IMR-90 (cell line): Measurements from ENCODE around the gene IKZF3. TPM values are rescaled to one million over a fixed set of nuclear protein-coding genes. Genes with fewer than 3 reads are reported as not detected.

Experiments used
- ATAC-seq: fragments of 200-7000 bp; cut with Tn5 transposase; 2 replicates; pipeline ENCODE4 v1.9.1; 2020; ENCODE audit warnings: low read depth, mild to moderate bottlenecking, moderate library complexity
- BruUV-seq: library from RNA; stranded (reverse); fragments of 400-500 nt; replicated peaks from 2 replicates; lab custom pipeline; 2021; lab: Mats Ljungman, UMichigan
- CTCF ChIA-PET: fragments of 300-600 bp; formaldehyde crosslinking; extraction: SDS; loops from one replicate; lab custom pipeline; 2021; ENCODE audit warnings: antibody characterized with exemption; lab: Yijun Ruan, JAX
- POLR2A ChIA-PET: fragments of 300-600 bp; sonication (Branson Sonifier 250); formaldehyde crosslinking; loops from one replicate; lab custom pipeline; 2022; ENCODE audit warnings: antibody characterized with exemption; ENCODE audit not compliant: unreplicated experiment; lab: Charles Lee
- DNase-seq: peaks from one replicate; pipeline ENCODE4 v3.0.0; 2013
- H2AFZ ChIP-seq: replicated peaks from 2 replicates; pipeline ENCODE3; 2013; ENCODE audit warnings: low read length, mild to moderate bottlenecking; ENCODE audit not compliant: poor library complexity
- H2AK5ac ChIP-seq: 2 replicates; pipeline ENCODE4 v1.6.1; 2013; ENCODE audit warnings: low read depth, low read length, inconsistent platforms
- H2AK9ac ChIP-seq: replicated peaks from 2 replicates; pipeline ENCODE3; 2013; ENCODE audit warnings: mild to moderate bottlenecking, low read depth, low read length, moderate library complexity; ENCODE audit not compliant: poor library complexity
- H2BK120ac ChIP-seq: 2 replicates; pipeline ENCODE4 v1.6.1; 2013; ENCODE audit warnings: low read depth, low read length, inconsistent platforms
- H2BK15ac ChIP-seq: 3 replicates; pipeline ENCODE4 v1.6.1; 2013; ENCODE audit warnings: low read depth, low read length, inconsistent platforms
- H2BK20ac ChIP-seq: 2 replicates; pipeline ENCODE4 v1.6.1; 2013; ENCODE audit warnings: low read depth, mild to moderate bottlenecking, inconsistent platforms, low read length, moderate library complexity
- H2BK5ac ChIP-seq: 2 replicates; pipeline ENCODE4 v1.6.1; 2013; ENCODE audit warnings: mild to moderate bottlenecking, low read depth, low read length, inconsistent platforms; ENCODE audit not compliant: poor library complexity, severe bottlenecking
- H3K14ac ChIP-seq: replicated peaks from 2 replicates; pipeline ENCODE4 v1.6.1; 2013; ENCODE audit warnings: low read depth, low read length, inconsistent platforms
- H3K18ac ChIP-seq: 2 replicates; pipeline ENCODE4 v1.6.1; 2013; ENCODE audit warnings: low read depth, low read length, control low read depth
- H3K23ac ChIP-seq: 2 replicates; pipeline ENCODE4 v1.6.1; 2013; ENCODE audit warnings: low read depth, low read length, inconsistent platforms
- H3K27ac ChIP-seq: 2 replicates; pipeline ENCODE4 v1.5.1; 2013; ENCODE audit warnings: mild to moderate bottlenecking, control low read depth, low read length; ENCODE audit not compliant: insufficient read depth
- H3K27me3 ChIP-seq: 2 replicates; pipeline ENCODE4 v1.6.1; 2013; ENCODE audit warnings: low read length; ENCODE audit not compliant: control insufficient read depth, insufficient read depth
- H3K36me3 ChIP-seq: 2 replicates; pipeline ENCODE4 v1.6.1; 2013; ENCODE audit warnings: low read length, mixed read lengths; ENCODE audit not compliant: control insufficient read depth, insufficient read depth
- H3K4ac ChIP-seq: 2 replicates; pipeline ENCODE4 v1.6.1; 2013; ENCODE audit warnings: low read depth, low read length, inconsistent platforms
- H3K4me1 ChIP-seq: 2 replicates; pipeline ENCODE4 v1.6.1; 2013; ENCODE audit warnings: low read length, mixed read lengths; ENCODE audit not compliant: control insufficient read depth, insufficient read depth
- H3K4me2 ChIP-seq: 2 replicates; pipeline ENCODE4 v1.6.1; 2013; ENCODE audit warnings: low read depth, mild to moderate bottlenecking, control low read depth, low read length, moderate library complexity
- H3K4me3 ChIP-seq: 2 replicates; pipeline ENCODE4 v1.5.1; 2013; ENCODE audit warnings: low read depth, mild to moderate bottlenecking, control low read depth, low read length, moderate library complexity; ENCODE audit not compliant: insufficient read depth
- H3K56ac ChIP-seq: 2 replicates; pipeline ENCODE4 v1.6.1; 2013; ENCODE audit warnings: low read length, inconsistent platforms; ENCODE audit not compliant: insufficient read depth; ENCODE audit errors: extremely low read depth
- H3K79me1 ChIP-seq, 2 experiments: 2 replicates each; pipeline ENCODE4 v1.6.1; 2013; ENCODE audit warnings: low read length in 2 of 2, inconsistent platforms in 1 of 2, low read depth in 1 of 2
- H3K9ac ChIP-seq: 2 replicates; pipeline ENCODE4 v1.6.1; 2013; ENCODE audit warnings: low read depth, low read length, control low read depth
- H3K9me1 ChIP-seq: 2 replicates; pipeline ENCODE4 v1.6.1; 2013; ENCODE audit warnings: low read length, inconsistent platforms; ENCODE audit not compliant: insufficient read depth
- H3K9me3 ChIP-seq: 2 replicates; pipeline ENCODE4 v1.6.1; 2013; ENCODE audit warnings: low read length; ENCODE audit not compliant: control insufficient read depth, insufficient read depth
- H4K20me1 ChIP-seq: 2 replicates; pipeline ENCODE4 v1.6.1; 2013; ENCODE audit warnings: low read length, inconsistent platforms; ENCODE audit not compliant: insufficient read depth
- H4K5ac ChIP-seq: 2 replicates; pipeline ENCODE4 v1.6.1; 2013; ENCODE audit warnings: mild to moderate bottlenecking, low read depth, low read length, control low read depth
- H4K8ac ChIP-seq, 2 experiments: 2 replicates each; pipeline ENCODE4 v1.6.1; 2013; ENCODE audit warnings: low read depth in 2 of 2, low read length in 2 of 2, control low read depth in 1 of 2, inconsistent platforms in 1 of 2
- H4K91ac ChIP-seq: 2 replicates; pipeline ENCODE4 v1.6.1; 2013; ENCODE audit warnings: low read depth, low read length, inconsistent platforms; ENCODE audit not compliant: insufficient read depth
- BHLHE40 ChIP-seq: fragments of 150-350 bp; IDR thresholded peaks from 2 replicates; pipeline ENCODE4 v1.6.1; 2016; ENCODE audit warnings: mild to moderate bottlenecking, low read depth, low read length
- FOS ChIP-seq: fragments of 150-350 bp; IDR thresholded peaks from 2 replicates; pipeline ENCODE4 v1.6.1; 2016; ENCODE audit warnings: low read depth, low read length
- MAZ ChIP-seq: IDR thresholded peaks from 2 replicates; pipeline ENCODE4 v1.6.1; 2012; ENCODE audit warnings: low read depth, mild to moderate bottlenecking, low read length, improper control_type of control experiment, moderate library complexity, borderline replicate concordance
- MXI1 ChIP-seq: IDR thresholded peaks from 2 replicates; pipeline ENCODE4 v1.6.1; 2012; ENCODE audit warnings: low read depth, mild to moderate bottlenecking, low read length, moderate library complexity, borderline replicate concordance
- NFE2L2 ChIP-seq: fragments of 150-350 bp; IDR thresholded peaks from 2 replicates; pipeline ENCODE4 v1.6.1; 2016; ENCODE audit warnings: low read depth, mild to moderate bottlenecking, low read length
- POLR2A ChIP-seq: IDR thresholded peaks from 2 replicates; pipeline ENCODE4 v1.6.1; 2012; ENCODE audit warnings: mild to moderate bottlenecking, low read depth, low read length
- RCOR1 ChIP-seq: IDR thresholded peaks from 2 replicates; pipeline ENCODE4 v1.6.1; 2012; ENCODE audit warnings: mild to moderate bottlenecking, low read length, improper control_type of control experiment; ENCODE audit not compliant: insufficient replicate concordance
- SMC3 ChIP-seq: fragments of 150-350 bp; IDR thresholded peaks from 2 replicates; pipeline ENCODE4 v1.6.1; 2016; ENCODE audit warnings: low read depth, mild to moderate bottlenecking, antibody characterized with exemption, low read length, moderate library complexity
- USF2 ChIP-seq: fragments of 150-350 bp; IDR thresholded peaks from 2 replicates; pipeline ENCODE4 v1.6.1; 2017; ENCODE audit warnings: mild to moderate bottlenecking, antibody characterized with exemption, low read length, low read depth
- WGBS, 2 experiments: methylation state at CpG; one replicate each; pipeline versions ENCODE4 v1.1.5 to v1.1.7; 2013; ENCODE audit warnings: missing lambda C conversion rate in 2 of 2; ENCODE audit not compliant: insufficient read length in 1 of 2; ENCODE audit errors: extremely low coverage in 2 of 2; 5-methylcytosine and 5-hydroxymethylcytosine counted together
- dilution Hi-C: fragments of 300-500 bp; cut with HindIII; formaldehyde crosslinking; loops from one replicate; pipeline ENCODE4 v1.14.3; 2018; ENCODE audit warnings: low sequenced_read_pairs; ENCODE audit not compliant: unreplicated experiment
- in situ Hi-C: fragments of 300-500 bp; cut with MboI; formaldehyde crosslinking; loops from 3 replicates; pipeline ENCODE4 v1.14.3; 2019; ENCODE audit warnings: low sequenced_read_pairs, inconsistent platforms, mixed read lengths
- intact Hi-C: fragments of 100-400 bp; cut with micrococcal nuclease; formaldehyde crosslinking; loops from 2 replicates; pipeline ENCODE4 v1.10.0; 2022
- polyA plus RNA-seq, 3 experiments: library from polyadenylated mRNA; depleted of rRNA; stranded (reverse); fragments of >200 nt; gene quantifications; 2 replicates each; pipeline ENCODE4 v1.2.3, GENCODE V29; 2012; ENCODE audit warnings: low replicate concordance in 1 of 3
- total RNA-seq: library from RNA; depleted of rRNA; stranded (reverse); fragments of >200 nt; gene quantifications from 2 replicates; pipeline ENCODE4 v1.2.3, GENCODE V29; 2012

Gene IKZF3
- total and polyA plus RNA-seq, 2 of the 4 experiments (the other 2 are of a cell fraction) = not detected

- no peak overlapping the region for H4K8ac ChIP-seq
- H2AK9ac ChIP-seq = no peak overlapping the region
- H3K4me3 ChIP-seq = no peak overlapping the region
- no peak overlapping the region for H4K5ac ChIP-seq
- dilution Hi-C loops (no loop called here), intact Hi-C loops (no loop called here), in situ Hi-C loops (no loop called here)
- no peaks in the 10 kb centered on the region for H3K4me1 ChIP-seq
- H3K18ac ChIP-seq = no peak overlapping the region
- BruUV-seq = no TSS peak
- H2BK5ac ChIP-seq = no peak overlapping the region
- H3K36me3 ChIP-seq = peaks cover 51% of the 10 kb centered on the region
- no peak overlapping the region for H3K27ac ChIP-seq
- H2BK120ac ChIP-seq = no peak overlapping the region
- H4K91ac ChIP-seq = no peak overlapping the region
- H3K27me3 ChIP-seq = no peaks in the 10 kb centered on the region
- no peak overlapping the region for H3K23ac ChIP-seq
- no peak for TF ChIP-seq NFE2L2
- no peak for TF ChIP-seq BHLHE40
- TF ChIP-seq POLR2A = no peak
- TF ChIP-seq FOS = no peak
- TF ChIP-seq RCOR1 = no peak
- TF ChIP-seq MAZ = no peak
- no peak for TF ChIP-seq SMC3
- no peak for TF ChIP-seq USF2
- TF ChIP-seq MXI1 = no peak
- H2AK5ac ChIP-seq = no peak overlapping the region
- no peak overlapping the region for H3K14ac ChIP-seq
- no peak overlapping the region for H3K4ac ChIP-seq
- no peaks in the 10 kb centered on the region for H4K20me1 ChIP-seq
- no peaks in the 10 kb centered on the region for H3K9me3 ChIP-seq
- H2BK20ac ChIP-seq = no peak overlapping the region
- no peaks in the 10 kb centered on the region for H3K79me1 ChIP-seq
- no peak for ATAC-seq
- no peak overlapping the region for H3K56ac ChIP-seq
- POLR2A ChIA-PET = no interaction called here
- H3K9ac ChIP-seq = no peak overlapping the region
- DNase-seq = no peak
- H2AFZ ChIP-seq = no peak overlapping the region
- H3K4me2 ChIP-seq = no peak overlapping the region
- no peak overlapping the region for H2BK15ac ChIP-seq
- WGBS, 2 experiments = 97% methylated on average over 4 of the region's 11 CpGs; no CpG with 5 or more reads in 1 of the 2 experiments
- CTCF ChIA-PET = no interaction called here
- H3K9me1 ChIP-seq = no peaks in the 10 kb centered on the region
Observed at GRCh38 chr17:39716879-39717536, 147.1 kb downstream of the IKZF3 start.
